ENCODE data around the gene FREM2.

Gene FREM2

GRCh38 chr13:38922170-38922569 lies 235.3 kb downstream of the FREM2 start:
- ATAC-seq (replicated peaks), result no peak
- H3K4me1 Mint-ChIP-seq (ENCODE audit: low read depth in 2 of 2), result no peaks in the 10 kb centered on the region

GRCh38 chr13:38933786-38934185 lies 246.9 kb downstream of the FREM2 start:
- Mint-ChIP-seq H3K9me3 (no peaks in the 10 kb centered on the region), H3K36me3 (ENCODE audit: insufficient read depth) (no peaks in the 10 kb centered on the region), H3K4me3 (no peak overlapping the region), H3K27me3 (peaks cover 7 to 10% of the 10 kb centered on the region in 2 donors), H3K4me1 (ENCODE audit: low read depth in 2 of 2) (no peaks in the 10 kb centered on the region), H3K27ac (no peak overlapping the region)
- no peak for DNase-seq
- ATAC-seq (replicated peaks), result no peak

More at GRCh38 chr13:38922170-38922569, 235.3 kb downstream of the FREM2 start:
- no peak overlapping the region for H3K4me3 Mint-ChIP-seq
- DNase-seq, result no peak
- no peak overlapping the region for H3K27ac Mint-ChIP-seq
- H3K9me3 Mint-ChIP-seq, result no peaks in the 10 kb centered on the region
- H3K27me3 Mint-ChIP-seq, result peaks cover 32 to 69% of the 10 kb centered on the region in 2 donors
- H3K36me3 Mint-ChIP-seq (ENCODE audit: insufficient read depth), result no peaks in the 10 kb centered on the region
